Activated T-cell treated with anti-CD3 and anti-CD28 coated beads, Interleukin-2, amount 50 U/mL, for 72 hours (primary cell): Measurements from ENCODE around the gene FBXL7. TPM values are rescaled to one million over a fixed set of nuclear protein-coding genes. Genes with fewer than 3 reads are reported as not detected.

Source experiments
- ATAC-seq, 2 donors: fragments of 150-1000 bp; cut with Tn5 transposase; replicated peaks in 1 of 2; 2 replicates each; pipeline ENCODE4 v1.10.0; 2021; ENCODE audit warnings: moderate library complexity in 2 of 2, mild to moderate bottlenecking in 1 of 2
- DNase-seq, 2 donors: peaks; one replicate each; pipeline ENCODE4 v3.0.0; 2021 to 2022; ENCODE audit warnings: mixed read lengths in 1 of 2
- H3K27ac Mint-ChIP-seq: one replicate; pipeline ENCODE4 v1.8.0; 2022; ENCODE audit warnings: mild to moderate bottlenecking, moderate library complexity, mixed read lengths
- H3K27me3 Mint-ChIP-seq: one replicate; pipeline ENCODE4 v1.8.0; 2022; ENCODE audit warnings: low read depth, mixed read lengths
- H3K36me3 Mint-ChIP-seq, 2 donors: one replicate each; pipeline ENCODE4 v1.8.0; 2022; ENCODE audit warnings: mixed read lengths in 2 of 2, mild to moderate bottlenecking in 1 of 2; ENCODE audit not compliant: insufficient read depth in 2 of 2
- H3K4me1 Mint-ChIP-seq: one replicate; pipeline ENCODE4 v1.8.0; 2022; ENCODE audit warnings: low read depth, mixed read lengths
- H3K4me3 Mint-ChIP-seq, 2 donors: one replicate each; pipeline ENCODE4 v1.8.0; 2022; ENCODE audit warnings: mild to moderate bottlenecking in 2 of 2, mixed read lengths in 2 of 2, moderate library complexity in 2 of 2
- H3K9me3 Mint-ChIP-seq, 2 donors: one replicate each; pipeline ENCODE4 v1.8.0; 2022; ENCODE audit warnings: mixed read lengths in 2 of 2
- total RNA-seq, 2 donors: library from RNA; stranded (reverse); gene quantifications; one replicate each; pipeline ENCODE4 v1.2.3, GENCODE V29; 2022

Gene FBXL7
- total RNA-seq, 2 donors from 2014 or later = not detected

GRCh38 chr5:15831408-15831807 lies 331.4 kb downstream of the FBXL7 start:
- Mint-ChIP-seq H3K36me3 (peaks cover 0 to 1% of the 10 kb centered on the region in 2 donors), H3K27me3 (no peaks in the 10 kb centered on the region), H3K4me3 (no peak overlapping the region), H3K27ac (no peak overlapping the region), H3K9me3 (peaks cover 2 to 6% of the 10 kb centered on the region in 2 donors), H3K4me1 (no peaks in the 10 kb centered on the region)
- ATAC-seq (no peak), DNase-seq (no peak)

- H3K27ac Mint-ChIP-seq = no peak overlapping the region
- H3K27me3 Mint-ChIP-seq = no peaks in the 10 kb centered on the region
- H3K4me3 Mint-ChIP-seq = no peak overlapping the region
- H3K36me3 Mint-ChIP-seq = peaks cover 0 to 1% of the 10 kb centered on the region in 2 donors
- H3K9me3 Mint-ChIP-seq = peaks cover 0 to 6% of the 10 kb centered on the region in 2 donors
- ATAC-seq (no peak), DNase-seq (no peak)
- no peaks in the 10 kb centered on the region for H3K4me1 Mint-ChIP-seq
Measured at GRCh38 chr5:15833365-15833764, 333.4 kb downstream of the FBXL7 start.

DNA sequence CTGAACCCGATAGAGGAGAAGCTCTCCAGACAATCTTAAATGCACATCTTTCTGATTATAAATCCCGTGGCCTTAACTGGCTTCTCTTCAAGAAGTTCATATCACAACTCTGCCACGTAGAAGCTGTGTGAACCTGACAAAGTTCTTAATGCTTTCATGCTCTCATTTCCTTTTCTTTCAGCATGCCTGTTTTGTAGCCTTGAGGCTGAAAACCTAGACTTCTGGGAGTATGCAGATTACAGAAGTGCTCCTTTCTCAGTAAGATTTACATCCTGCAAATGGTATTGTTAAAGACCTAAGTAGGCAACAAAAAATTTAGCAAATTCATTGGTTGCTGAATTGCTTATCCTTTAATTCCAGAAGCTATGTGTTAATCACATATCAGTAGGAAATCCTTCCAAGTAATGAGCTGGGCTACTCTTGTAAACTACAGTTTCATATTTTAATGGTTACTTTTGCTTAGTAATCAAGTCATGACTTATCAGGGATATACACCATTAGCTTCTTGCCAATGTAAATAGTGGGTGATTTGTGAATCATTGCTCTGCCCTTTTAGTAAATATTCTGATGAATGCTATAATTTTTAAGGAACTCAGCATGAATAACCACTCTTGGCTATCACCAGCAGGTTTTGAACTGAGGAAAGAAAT lies 334.7 kb downstream of the FBXL7 start:
- ATAC-seq (no peak), DNase-seq (no peak)
- H3K4me1 Mint-ChIP-seq = no peaks in the 10 kb centered on the region
- peaks cover 0 to 6% of the 10 kb centered on the region in 2 donors for H3K9me3 Mint-ChIP-seq
- no peaks in the 10 kb centered on the region for H3K27me3 Mint-ChIP-seq
- no peak overlapping the region for H3K4me3 Mint-ChIP-seq
- peaks cover 0 to 1% of the 10 kb centered on the region in 2 donors for H3K36me3 Mint-ChIP-seq
- no peak overlapping the region for H3K27ac Mint-ChIP-seq

DNA sequence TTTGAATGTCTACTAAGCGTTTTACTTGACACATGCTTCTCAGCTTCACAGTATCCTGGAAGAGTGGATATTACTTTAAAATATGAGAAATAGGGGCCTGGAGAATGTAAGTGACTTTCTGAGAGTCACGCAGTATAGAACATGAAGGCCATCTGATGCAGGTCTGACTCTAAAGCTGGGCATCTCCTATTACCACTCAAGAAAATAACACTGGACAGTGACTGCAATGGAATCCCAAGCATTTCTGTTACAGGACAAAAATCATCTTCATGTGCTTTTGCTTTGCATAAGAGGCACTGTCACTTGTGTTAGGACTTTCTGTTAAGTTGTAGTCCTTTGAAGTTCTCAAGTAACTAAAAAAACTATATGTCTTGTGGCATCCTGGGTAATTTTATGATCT lies 335.5 kb downstream of the FBXL7 start:
- no peak overlapping the region for H3K4me3 Mint-ChIP-seq
- no peak for ATAC-seq
- no peaks in the 10 kb centered on the region for H3K27me3 Mint-ChIP-seq
- no peak overlapping the region for H3K27ac Mint-ChIP-seq
- H3K4me1 Mint-ChIP-seq = no peaks in the 10 kb centered on the region
- peaks cover 0 to 6% of the 10 kb centered on the region in 2 donors for H3K9me3 Mint-ChIP-seq
- H3K36me3 Mint-ChIP-seq = peaks cover 0 to 1% of the 10 kb centered on the region in 2 donors
- DNase-seq = no peak

DNA sequence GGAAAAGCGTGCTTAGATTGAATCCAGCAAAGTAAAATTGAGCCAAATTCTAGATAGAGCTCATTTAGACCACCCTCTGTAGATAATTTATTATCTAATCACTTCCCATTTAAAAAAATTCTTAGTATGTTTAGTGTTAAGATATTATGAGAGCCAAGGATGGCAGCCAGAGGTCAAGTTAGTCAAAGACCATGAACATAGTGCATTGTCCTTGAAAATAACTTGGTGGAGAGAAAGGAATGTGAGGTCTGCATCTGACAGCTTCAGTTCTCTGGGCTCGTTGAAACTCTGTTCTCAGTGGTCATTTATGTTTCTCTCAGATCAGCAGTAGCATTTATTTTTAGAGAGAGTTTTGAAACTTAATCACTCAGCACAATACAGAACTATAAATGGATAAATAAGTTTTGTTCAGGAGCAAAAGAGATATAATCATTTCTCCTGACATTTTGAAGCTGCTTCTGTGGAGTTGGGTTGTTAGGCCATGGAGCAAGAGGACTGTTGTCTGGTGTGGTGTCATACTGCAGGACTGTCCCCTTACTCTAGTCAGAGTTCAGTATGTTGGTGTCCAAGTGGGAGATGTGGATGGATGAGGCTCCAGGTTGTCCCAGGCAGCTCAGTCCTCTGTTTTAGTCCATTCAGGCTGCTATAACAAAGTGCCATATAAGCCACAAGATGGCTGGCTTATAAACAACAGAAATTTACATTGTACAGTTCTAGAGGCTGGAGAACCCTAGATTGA lies 337.7 kb downstream of the FBXL7 start:
- H3K4me3 Mint-ChIP-seq = no peak overlapping the region
- no peak for ATAC-seq
- no peak overlapping the region for H3K27ac Mint-ChIP-seq
- peaks cover 0 to 1% of the 10 kb centered on the region in 2 donors for H3K36me3 Mint-ChIP-seq
- H3K4me1 Mint-ChIP-seq = no peaks in the 10 kb centered on the region
- H3K9me3 Mint-ChIP-seq = peaks cover 2 to 6% of the 10 kb centered on the region in 2 donors
- DNase-seq = no peak
- no peaks in the 10 kb centered on the region for H3K27me3 Mint-ChIP-seq

DNA sequence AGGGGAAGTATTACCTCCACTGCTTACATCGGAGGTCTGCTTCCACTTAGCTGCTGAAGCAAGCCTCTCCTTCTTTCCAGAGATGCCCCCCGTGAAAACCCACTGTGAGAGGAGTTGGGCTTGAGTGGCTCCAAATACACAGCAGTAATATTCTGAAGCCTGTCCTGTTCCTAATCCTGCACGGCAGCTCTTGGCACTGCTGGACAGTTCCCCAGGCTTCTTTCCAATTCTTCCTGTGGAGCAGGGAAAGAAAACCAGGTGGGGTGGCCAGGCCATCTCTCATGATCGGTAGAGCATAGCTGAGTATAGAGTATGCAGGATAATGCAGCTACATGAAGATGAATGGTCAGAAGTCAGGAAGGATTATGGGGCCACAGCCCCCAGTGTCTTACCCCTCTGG lies 344.3 kb downstream of the FBXL7 start:
- H3K27ac Mint-ChIP-seq = no peak overlapping the region
- H3K9me3 Mint-ChIP-seq = peaks cover 2 to 3% of the 10 kb centered on the region in 2 donors
- H3K36me3 Mint-ChIP-seq = no peaks in the 10 kb centered on the region
- no peaks in the 10 kb centered on the region for H3K27me3 Mint-ChIP-seq
- DNase-seq (no peak), ATAC-seq (no peak)
- no peak overlapping the region for H3K4me3 Mint-ChIP-seq
- H3K4me1 Mint-ChIP-seq = no peaks in the 10 kb centered on the region

GRCh38 chr5:15844871-15845270 lies 344.9 kb downstream of the FBXL7 start:
- H3K27ac Mint-ChIP-seq = no peak overlapping the region
- ATAC-seq (no peak), DNase-seq (no peak)
- peaks cover 2 to 5% of the 10 kb centered on the region in 2 donors for H3K9me3 Mint-ChIP-seq
- H3K4me1 Mint-ChIP-seq = no peaks in the 10 kb centered on the region
- H3K4me3 Mint-ChIP-seq = no peak overlapping the region
- no peaks in the 10 kb centered on the region for H3K36me3 Mint-ChIP-seq
- no peaks in the 10 kb centered on the region for H3K27me3 Mint-ChIP-seq

- Mint-ChIP-seq H3K9me3 (peaks cover 6 to 7% of the 10 kb centered on the region in 2 donors), H3K4me3 (no peak overlapping the region), H3K36me3 (no peaks in the 10 kb centered on the region), H3K27me3 (no peaks in the 10 kb centered on the region), H3K4me1 (no peaks in the 10 kb centered on the region), H3K27ac (no peak overlapping the region)
- no peak for ATAC-seq
- no peak for DNase-seq
Measured at GRCh38 chr5:15850536-15850935, 350.6 kb downstream of the FBXL7 start.

GRCh38 chr5:15850939-15851341 lies 351.0 kb downstream of the FBXL7 start:
- no peak for ATAC-seq
- H3K27me3 Mint-ChIP-seq = no peaks in the 10 kb centered on the region
- H3K9me3 Mint-ChIP-seq = peaks cover 7 to 8% of the 10 kb centered on the region in 2 donors
- no peaks in the 10 kb centered on the region for H3K36me3 Mint-ChIP-seq
- no peaks in the 10 kb centered on the region for H3K4me1 Mint-ChIP-seq
- H3K27ac Mint-ChIP-seq = no peak overlapping the region
- no peak for DNase-seq
- no peak overlapping the region for H3K4me3 Mint-ChIP-seq

DNA sequence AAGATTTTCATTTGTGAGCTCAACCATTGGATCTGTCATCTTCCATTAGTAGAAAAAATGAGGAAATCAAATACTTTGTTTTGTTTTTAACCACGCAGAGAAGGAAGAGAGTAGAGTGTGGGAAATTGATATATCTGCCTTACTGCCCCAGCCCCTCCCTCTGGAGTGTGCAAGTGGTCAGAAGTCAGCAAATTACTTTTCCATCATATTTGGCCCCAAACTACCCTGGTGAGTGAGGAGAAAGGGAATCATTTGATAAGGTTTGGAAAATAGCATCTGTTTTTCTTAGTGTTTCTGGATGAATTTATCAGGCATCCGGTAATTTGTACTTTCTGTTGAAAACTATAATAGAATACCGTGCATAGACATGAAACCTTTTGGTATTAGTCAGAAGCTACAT lies 352.2 kb downstream of the FBXL7 start:
- Mint-ChIP-seq H3K27me3 (no peaks in the 10 kb centered on the region), H3K36me3 (no peaks in the 10 kb centered on the region), H3K9me3 (peaks cover 7 to 8% of the 10 kb centered on the region in 2 donors), H3K4me1 (no peaks in the 10 kb centered on the region), H3K4me3 (no peak overlapping the region), H3K27ac (no peak overlapping the region)
- DNase-seq = no peak
- no peak for ATAC-seq

DNA sequence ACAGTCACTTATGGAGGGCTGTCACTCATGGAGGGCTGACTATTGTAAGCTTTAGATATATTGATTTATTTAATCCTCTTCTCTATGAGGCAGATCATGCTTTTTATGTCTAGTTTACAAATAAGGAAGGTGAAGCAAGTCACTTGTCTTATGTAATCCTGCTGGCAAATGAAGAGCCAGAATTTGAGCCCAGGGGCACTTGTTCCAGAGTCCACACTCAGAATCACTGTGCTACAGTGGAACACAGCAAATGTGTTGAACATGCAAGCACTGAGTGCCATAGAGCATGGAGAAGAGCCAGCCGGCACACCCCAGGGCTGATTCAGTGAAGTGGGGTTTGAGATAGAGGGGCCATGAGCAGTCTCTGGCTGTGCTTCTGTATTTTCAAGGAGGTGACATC lies 353.0 kb downstream of the FBXL7 start:
- DNase-seq = no peak
- ATAC-seq = no peak
- no peaks in the 10 kb centered on the region for H3K4me1 Mint-ChIP-seq
- H3K4me3 Mint-ChIP-seq = no peak overlapping the region
- H3K27ac Mint-ChIP-seq = no peak overlapping the region
- H3K27me3 Mint-ChIP-seq = no peaks in the 10 kb centered on the region
- H3K36me3 Mint-ChIP-seq = no peaks in the 10 kb centered on the region
- H3K9me3 Mint-ChIP-seq = peaks cover 7 to 8% of the 10 kb centered on the region in 2 donors

GRCh38 chr5:15858326-15858725 lies 358.3 kb downstream of the FBXL7 start:
- no peak overlapping the region for H3K4me3 Mint-ChIP-seq
- ATAC-seq (no peak), DNase-seq (no peak)
- H3K9me3 Mint-ChIP-seq = peaks cover 8 to 9% of the 10 kb centered on the region in 2 donors
- H3K27ac Mint-ChIP-seq = no peak overlapping the region
- H3K4me1 Mint-ChIP-seq = no peaks in the 10 kb centered on the region
- H3K27me3 Mint-ChIP-seq = no peaks in the 10 kb centered on the region
- no peaks in the 10 kb centered on the region for H3K36me3 Mint-ChIP-seq

DNA sequence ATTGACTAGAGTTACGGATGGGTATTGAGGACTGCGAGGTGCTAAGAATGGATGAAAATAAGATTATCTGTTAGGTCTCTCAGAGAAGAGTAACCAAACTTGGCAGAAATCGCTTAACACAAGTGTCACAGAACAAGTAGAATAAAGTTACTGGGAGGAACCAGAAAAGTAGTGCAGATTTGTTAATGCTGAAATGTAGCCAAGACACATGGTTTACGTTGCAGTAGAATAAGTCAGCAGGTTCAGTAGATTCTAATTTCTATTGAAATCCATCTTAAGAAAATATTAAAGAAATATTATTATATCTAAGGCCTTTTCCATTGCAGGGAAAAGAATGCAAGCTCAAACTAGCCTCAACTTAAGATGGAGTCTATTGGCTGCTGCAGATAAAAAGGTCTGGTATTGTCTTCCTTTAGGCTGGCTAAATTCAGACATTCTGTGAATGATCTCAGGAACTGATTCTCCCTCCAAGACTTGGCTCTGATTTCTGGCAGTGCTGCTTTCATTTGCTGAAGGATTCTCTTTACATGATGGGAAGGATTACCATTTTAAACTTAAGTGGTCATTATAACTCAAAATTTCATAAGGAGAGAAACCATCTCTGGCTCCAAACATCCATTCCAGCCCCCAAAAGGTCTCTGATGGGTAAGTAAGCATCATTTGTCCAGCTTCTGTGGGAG lies 364.7 kb downstream of the FBXL7 start:
- H3K4me3 Mint-ChIP-seq = no peak overlapping the region
- ATAC-seq (no peak), DNase-seq (no peak)
- H3K27ac Mint-ChIP-seq = no peak overlapping the region
- H3K27me3 Mint-ChIP-seq = no peaks in the 10 kb centered on the region
- H3K36me3 Mint-ChIP-seq = no peaks in the 10 kb centered on the region
- peaks cover 7 to 12% of the 10 kb centered on the region in 2 donors for H3K9me3 Mint-ChIP-seq
- H3K4me1 Mint-ChIP-seq = no peaks in the 10 kb centered on the region
